ENCODE data around the gene AKT3.

The AKT3 gene

GRCh38 chr1:243529512-243529911 is 320.5 kb downstream of the AKT3 start:
- no peaks in the 10 kb centered on the region for H3K36me3 ChIP-seq (ENCODE audit: low read depth)
- H3K27ac ChIP-seq (ENCODE audit: poor library complexity, severe bottlenecking), result no peak overlapping the region
- DNase-seq (ENCODE audit: low spot score), result no peak
- H3K9me3 ChIP-seq (ENCODE audit: severe bottlenecking), result peaks cover 1% of the 10 kb centered on the region
- H3K4me1 ChIP-seq (ENCODE audit: insufficient read depth, poor library complexity, severe bottlenecking), result peaks cover 8% of the 10 kb centered on the region
- H3K4me3 ChIP-seq (ENCODE audit: severe bottlenecking), result no peak overlapping the region
- ATAC-seq (ENCODE audit: low read depth), result no peak
- H3K27me3 ChIP-seq (ENCODE audit: insufficient read depth, poor library complexity, severe bottlenecking), result no peaks in the 10 kb centered on the region
- TF ChIP-seq, protein P1, sequence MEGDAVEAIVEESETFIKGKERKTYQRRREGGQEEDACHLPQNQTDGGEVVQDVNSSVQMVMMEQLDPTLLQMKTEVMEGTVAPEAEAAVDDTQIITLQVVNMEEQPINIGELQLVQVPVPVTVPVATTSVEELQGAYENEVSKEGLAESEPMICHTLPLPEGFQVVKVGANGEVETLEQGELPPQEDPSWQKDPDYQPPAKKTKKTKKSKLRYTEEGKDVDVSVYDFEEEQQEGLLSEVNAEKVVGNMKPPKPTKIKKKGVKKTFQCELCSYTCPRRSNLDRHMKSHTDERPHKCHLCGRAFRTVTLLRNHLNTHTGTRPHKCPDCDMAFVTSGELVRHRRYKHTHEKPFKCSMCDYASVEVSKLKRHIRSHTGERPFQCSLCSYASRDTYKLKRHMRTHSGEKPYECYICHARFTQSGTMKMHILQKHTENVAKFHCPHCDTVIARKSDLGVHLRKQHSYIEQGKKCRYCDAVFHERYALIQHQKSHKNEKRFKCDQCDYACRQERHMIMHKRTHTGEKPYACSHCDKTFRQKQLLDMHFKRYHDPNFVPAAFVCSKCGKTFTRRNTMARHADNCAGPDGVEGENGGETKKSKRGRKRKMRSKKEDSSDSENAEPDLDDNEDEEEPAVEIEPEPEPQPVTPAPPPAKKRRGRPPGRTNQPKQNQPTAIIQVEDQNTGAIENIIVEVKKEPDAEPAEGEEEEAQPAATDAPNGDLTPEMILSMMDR (IDR thresholded peaks at IDR 0.05; ENCODE audit: poor library complexity, severe bottlenecking), result no peak

GRCh38 chr1:243528459-243529121 is 321.5 kb downstream of the AKT3 start:
- H3K36me3 ChIP-seq (ENCODE audit: low read depth), result no peaks in the 10 kb centered on the region
- H3K9me3 ChIP-seq (ENCODE audit: severe bottlenecking), result peaks cover 1% of the 10 kb centered on the region
- no peak overlapping the region for H3K4me3 ChIP-seq (ENCODE audit: severe bottlenecking)
- no peaks in the 10 kb centered on the region for H3K27me3 ChIP-seq (ENCODE audit: insufficient read depth, poor library complexity, severe bottlenecking)
- peaks cover 8% of the 10 kb centered on the region for H3K4me1 ChIP-seq (ENCODE audit: insufficient read depth, poor library complexity, severe bottlenecking)
- TF ChIP-seq, protein P1 (IDR thresholded peaks at IDR 0.05; ENCODE audit: poor library complexity, severe bottlenecking), result no peak
- no peak overlapping the region for H3K27ac ChIP-seq (ENCODE audit: poor library complexity, severe bottlenecking)
- no peak for DNase-seq (ENCODE audit: low spot score)
- ATAC-seq (ENCODE audit: low read depth), result no peak

DNA sequence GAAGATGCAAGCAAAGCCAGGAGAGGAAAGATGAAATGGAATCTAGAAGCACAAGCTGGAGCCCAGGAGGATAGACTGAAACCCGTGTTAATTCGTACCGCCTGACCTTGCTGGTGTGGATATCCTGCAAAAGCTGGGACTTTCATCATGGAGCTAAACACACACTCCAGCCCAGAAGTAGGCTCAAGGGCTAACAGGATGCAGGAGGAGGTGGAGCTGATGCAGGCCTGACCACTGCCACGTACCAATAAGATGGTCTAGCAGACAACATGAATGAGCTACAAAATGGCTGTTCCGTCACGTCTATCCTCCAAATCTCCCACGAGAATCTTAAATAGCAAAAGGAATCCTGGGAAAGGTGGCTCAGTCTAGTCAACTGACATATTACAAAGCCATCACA is 323.9 kb downstream of the AKT3 start:
- no peak overlapping the region for H3K4me3 ChIP-seq (ENCODE audit: severe bottlenecking)
- peaks cover 8% of the 10 kb centered on the region for H3K4me1 ChIP-seq (ENCODE audit: insufficient read depth, poor library complexity, severe bottlenecking)
- no peaks in the 10 kb centered on the region for H3K36me3 ChIP-seq (ENCODE audit: low read depth)
- TF ChIP-seq, protein P1 (IDR thresholded peaks at IDR 0.05; ENCODE audit: poor library complexity, severe bottlenecking), result no peak
- ATAC-seq (ENCODE audit: low read depth), result no peak
- no peaks in the 10 kb centered on the region for H3K9me3 ChIP-seq (ENCODE audit: severe bottlenecking)
- no peak for DNase-seq (ENCODE audit: low spot score)
- H3K27me3 ChIP-seq (ENCODE audit: insufficient read depth, poor library complexity, severe bottlenecking), result no peaks in the 10 kb centered on the region
- no peak overlapping the region for H3K27ac ChIP-seq (ENCODE audit: poor library complexity, severe bottlenecking)

DNA sequence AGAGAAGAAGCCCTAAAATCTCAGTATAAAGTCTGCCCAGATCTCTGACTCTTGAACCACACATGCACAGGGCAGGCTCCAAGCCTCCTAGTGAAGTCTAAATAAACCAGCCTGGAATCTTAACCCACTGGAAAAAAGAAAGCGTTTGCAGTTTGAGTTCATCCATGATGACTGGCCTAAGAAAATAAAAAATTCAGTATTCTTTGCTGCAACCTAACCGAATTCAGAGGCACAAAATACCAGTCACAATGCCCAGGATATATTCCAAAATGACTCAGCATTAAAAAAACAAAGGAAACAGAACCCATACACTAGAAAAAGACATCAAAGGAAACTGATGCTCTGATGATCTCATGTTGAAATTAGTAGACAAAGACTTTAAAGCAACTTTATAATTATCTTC is 325.0 kb downstream of the AKT3 start:
- H3K36me3 ChIP-seq (ENCODE audit: low read depth), result no peaks in the 10 kb centered on the region
- no peaks in the 10 kb centered on the region for H3K27me3 ChIP-seq (ENCODE audit: insufficient read depth, poor library complexity, severe bottlenecking)
- no peaks in the 10 kb centered on the region for H3K9me3 ChIP-seq (ENCODE audit: severe bottlenecking)
- H3K4me3 ChIP-seq (ENCODE audit: severe bottlenecking), result no peak overlapping the region
- no peak overlapping the region for H3K27ac ChIP-seq (ENCODE audit: poor library complexity, severe bottlenecking)
- DNase-seq (ENCODE audit: low spot score) (no peak), ATAC-seq (ENCODE audit: low read depth) (no peak)
- peaks cover 8% of the 10 kb centered on the region for H3K4me1 ChIP-seq (ENCODE audit: insufficient read depth, poor library complexity, severe bottlenecking)
- TF ChIP-seq, protein P1 (IDR thresholded peaks at IDR 0.05; ENCODE audit: poor library complexity, severe bottlenecking), result no peak

- Histone ChIP-seq H3K4me1 (ENCODE audit: insufficient read depth, poor library complexity, severe bottlenecking) (peaks cover 8% of the 10 kb centered on the region), H3K4me3 (ENCODE audit: severe bottlenecking) (no peak overlapping the region), H3K27me3 (ENCODE audit: insufficient read depth, poor library complexity, severe bottlenecking) (no peaks in the 10 kb centered on the region), H3K36me3 (ENCODE audit: low read depth) (no peaks in the 10 kb centered on the region), H3K9me3 (ENCODE audit: severe bottlenecking) (no peaks in the 10 kb centered on the region), H3K27ac (ENCODE audit: poor library complexity, severe bottlenecking) (no peak overlapping the region)
- TF ChIP-seq, protein P1 (IDR thresholded peaks at IDR 0.05; ENCODE audit: poor library complexity, severe bottlenecking), result no peak
- DNase-seq (ENCODE audit: low spot score), result no peak
- ATAC-seq (ENCODE audit: low read depth), result no peak
Measured at GRCh38 chr1:243523766-243524165, 326.3 kb downstream of the AKT3 start.
